Keratinocyte (primary cell): ENCODE results near the gene GPC3. TPM values are rescaled to one million over a fixed set of nuclear protein-coding genes. Genes with fewer than 3 reads are reported as not detected.

Experiments used
- DNase-seq: peaks from one replicate; pipeline ENCODE4 v3.0.0-alpha.2; 2011; ENCODE audit warnings: low read depth, missing footprints, low spot score
- FAIRE-seq: peaks from 2 replicates; lab custom pipeline; 2011; peaks lifted over from hg19 to GRCh38; lab: Jason Lieb, UNC
- H2AFZ ChIP-seq: 2 replicates; pipeline ENCODE4 v1.6.0; 2012; ENCODE audit warnings: low read length, control low read depth, inconsistent platforms; ENCODE audit not compliant: control insufficient read depth
- H3K27ac ChIP-seq: 2 replicates; pipeline ENCODE4 v1.5.1; 2011; ENCODE audit warnings: low read length; ENCODE audit not compliant: control insufficient read depth, insufficient read depth
- H3K27me3 ChIP-seq: 3 replicates; pipeline ENCODE4 v1.6.0; 2011; ENCODE audit warnings: low read length; ENCODE audit not compliant: control insufficient read depth, insufficient read depth; ENCODE audit errors: extremely low read depth
- H3K36me3 ChIP-seq, 2 experiments: 2 replicates in 1 of 2; 3 replicates in 1 of 2; pipeline ENCODE4 v1.5.1; 2011; ENCODE audit warnings: low read length in 2 of 2, mild to moderate bottlenecking in 1 of 2; ENCODE audit not compliant: control insufficient read depth in 2 of 2, insufficient read depth in 2 of 2; ENCODE audit errors: extremely low read depth in 1 of 2
- H3K4me1 ChIP-seq: 3 replicates; pipeline ENCODE4 v1.5.1; 2011; ENCODE audit warnings: low read length; ENCODE audit not compliant: control insufficient read depth, insufficient read depth; ENCODE audit errors: extremely low read depth
- H3K4me2 ChIP-seq: 3 replicates; pipeline ENCODE4 v1.6.0; 2011; ENCODE audit warnings: low read depth, low read length; ENCODE audit not compliant: control insufficient read depth, insufficient read depth; ENCODE audit errors: extremely low read depth
- H3K4me3 ChIP-seq, 3 experiments: fragments of 200-600 bp in 1 of 3; sonication (generic) in 1 of 3; 2 replicates in 2 of 3; 3 replicates in 1 of 3; pipeline ENCODE4 v1.5.1; 2011 to 2016; ENCODE audit warnings: low read length in 3 of 3, mild to moderate bottlenecking in 3 of 3, control low read depth in 2 of 3, inconsistent platforms in 1 of 3, low read depth in 1 of 3, mixed read lengths in 1 of 3, mixed run types in 1 of 3, moderate library complexity in 1 of 3; ENCODE audit not compliant: control insufficient read depth in 2 of 3, insufficient read depth in 2 of 3; ENCODE audit errors: extremely low read depth in 1 of 3
- H3K79me2 ChIP-seq: 2 replicates; pipeline ENCODE4 v1.6.0; 2012; ENCODE audit warnings: low read length; ENCODE audit not compliant: control insufficient read depth, insufficient read depth
- H3K9ac ChIP-seq: 3 replicates; pipeline ENCODE4 v1.6.0; 2011; ENCODE audit warnings: low read length; ENCODE audit not compliant: control insufficient read depth, insufficient read depth; ENCODE audit errors: extremely low read depth
- H3K9me1 ChIP-seq: 3 replicates; pipeline ENCODE4 v1.6.0; 2011; ENCODE audit warnings: low read length; ENCODE audit not compliant: control insufficient read depth, insufficient read depth; ENCODE audit errors: extremely low read depth
- H3K9me3 ChIP-seq: 2 replicates; pipeline ENCODE4 v1.5.1; 2012; ENCODE audit warnings: low read depth, low read length; ENCODE audit not compliant: control insufficient read depth
- H4K20me1 ChIP-seq: 3 replicates; pipeline ENCODE4 v1.6.0; 2011; ENCODE audit warnings: low read length; ENCODE audit not compliant: control insufficient read depth, insufficient read depth; ENCODE audit errors: extremely low read depth
- CTCF ChIP-seq, 3 experiments: IDR thresholded peaks in 1 of 3; conservative IDR thresholded peaks in 1 of 3; optimal IDR thresholded peaks in 1 of 3; 2 replicates in 2 of 3; 3 replicates in 1 of 3; pipeline versions ENCODE3 to v1.5.1; 2011; ENCODE audit warnings: low read length in 3 of 3, mild to moderate bottlenecking in 3 of 3, moderate library complexity in 2 of 3, control low read depth in 1 of 3, inconsistent platforms in 1 of 3; ENCODE audit not compliant: insufficient read depth in 2 of 3; ENCODE audit errors: extremely low read depth in 1 of 3
- EZH2 ChIP-seq: IDR thresholded peaks from one replicate; pipeline ENCODE4 v1.6.1; 2012; ENCODE audit warnings: inconsistent platforms, mild to moderate bottlenecking, low read length, moderate library complexity
- dilution Hi-C: fragments of 300-500 bp; cut with MboI; formaldehyde crosslinking; loops from one replicate; pipeline ENCODE4 v1.7.0; 2020; ENCODE audit warnings: low sequenced_read_pairs; ENCODE audit not compliant: extremely low pct_ligation_motif_present
- polyA plus RNA-seq, 5 experiments: library from polyadenylated mRNA; depleted of rRNA in 3 of 5; stranded (reverse) in 3 of 5; stranded (forward) in 1 of 5; unstranded in 1 of 5; fragments of >200 nt; gene quantifications; 1 replicate in 1 of 5; 2 replicates in 3 of 5; 3 replicates in 1 of 5; pipeline versions ENCODE4 v1.2.1 to v1.2.3, GENCODE V29; 2011 to 2012; ENCODE audit warnings: missing spikeins in 2 of 5, low read depth in 1 of 5, low replicate concordance in 1 of 5

Gene GPC3
- polyA plus RNA-seq, 1 donor (not counting 4 experiments of a cell fraction or from before 2014, with no cell fraction given): 0.03 TPM

DNA sequence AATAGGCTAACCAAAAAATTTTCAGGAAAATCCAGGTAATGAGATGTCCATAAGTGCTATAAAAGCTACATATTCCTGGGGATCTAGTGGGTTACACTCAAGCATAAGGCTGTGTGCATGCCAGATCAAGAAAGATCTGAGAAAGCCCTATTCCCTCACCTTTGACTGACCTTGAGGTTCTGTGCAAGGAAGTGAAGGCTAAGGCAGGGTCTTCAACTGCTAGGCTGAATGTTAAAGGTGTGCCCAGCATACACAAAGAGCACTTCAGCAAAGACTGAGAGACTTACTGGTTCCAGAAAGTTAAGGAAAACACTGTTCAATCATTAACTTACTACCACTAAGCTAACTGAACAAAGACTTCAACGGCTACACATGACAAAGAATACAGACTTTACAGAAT, 269.7 kb downstream of the GPC3 start:
- dilution Hi-C loops: no loop called here
- Histone ChIP-seq H3K27me3 (no peaks in the 10 kb centered on the region), H3K4me3 (no peak overlapping the region), H3K9me1 (no peaks in the 10 kb centered on the region), H3K36me3 (no peaks in the 10 kb centered on the region), H3K27ac (no peak overlapping the region), H2AFZ (no peak overlapping the region), H3K4me1 (no peaks in the 10 kb centered on the region), H3K9me3 (no peaks in the 10 kb centered on the region), H4K20me1 (no peaks in the 10 kb centered on the region), H3K79me2 (no peaks in the 10 kb centered on the region), H3K9ac (no peak overlapping the region), H3K4me2 (no peak overlapping the region)
- no peak for FAIRE-seq
- no peak for TF ChIP-seq CTCF (optimal IDR thresholded peaks at IDR 0.05 in 1 of 3, IDR thresholded peaks at IDR 0.05 in 1 of 3, conservative IDR thresholded peaks at IDR 0.05 in 1 of 3; ENCODE audit: extremely low read depth in 1 of 3, insufficient read depth in 2 of 3, low read length in 3 of 3)
- TF ChIP-seq EZH2: no peak
- no peak for DNase-seq

DNA sequence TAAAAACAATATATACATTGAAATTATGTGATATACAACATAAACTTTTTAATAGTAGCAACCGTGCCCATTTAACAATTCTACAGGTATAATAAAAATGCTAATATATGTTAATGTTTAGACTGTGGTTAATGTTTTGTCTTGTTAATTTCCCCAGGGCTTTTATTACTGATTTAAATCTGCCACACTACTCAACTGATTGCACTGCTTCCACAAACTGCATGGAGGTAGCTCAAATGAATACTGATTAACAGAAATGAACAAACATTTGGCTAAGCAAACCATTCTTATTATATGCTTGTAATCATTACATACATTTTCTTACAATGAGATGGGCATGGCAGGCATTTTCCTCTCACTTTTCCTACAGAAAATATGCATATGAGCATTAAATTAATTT, 275.9 kb downstream of the GPC3 start:
- Histone ChIP-seq H3K9me3 (no peaks in the 10 kb centered on the region), H4K20me1 (no peaks in the 10 kb centered on the region), H3K4me3 (no peak overlapping the region), H3K4me2 (no peak overlapping the region), H3K36me3 (no peaks in the 10 kb centered on the region), H3K27ac (no peak overlapping the region), H3K79me2 (no peaks in the 10 kb centered on the region), H3K4me1 (no peaks in the 10 kb centered on the region), H3K9me1 (no peaks in the 10 kb centered on the region), H3K27me3 (no peaks in the 10 kb centered on the region), H3K9ac (no peak overlapping the region), H2AFZ (no peak overlapping the region)
- FAIRE-seq: no peak
- dilution Hi-C loops: no loop called here
- TF ChIP-seq CTCF (optimal IDR thresholded peaks at IDR 0.05 in 1 of 3, IDR thresholded peaks at IDR 0.05 in 1 of 3, conservative IDR thresholded peaks at IDR 0.05 in 1 of 3; ENCODE audit: extremely low read depth in 1 of 3, insufficient read depth in 2 of 3, low read length in 3 of 3) (no peak), EZH2 (no peak)
- no peak for DNase-seq
